Measurements from ENCODE around the gene ARSJ. TPM values are rescaled to one million over a fixed set of nuclear protein-coding genes. Genes with fewer than 3 reads are reported as not detected.

The ARSJ gene
- total and polyA plus RNA-seq, 2 of the 8 experiments (the other 6 are each of a cell fraction or from before 2014, with no cell fraction given), result 1.4 to 6.3 TPM

GRCh38 chr4:113967687-113968086, 11.8 kb downstream of the ARSJ start (continued):
- TF ChIP-seq KDM1A (IDR thresholded peaks at IDR 0.05; ENCODE audit: borderline replicate concordance, low read length), result no peak
- no peak for TF ChIP-seq BRCA1 (IDR thresholded peaks at IDR 0.05; ENCODE audit: low read depth, low read length)
- no peak for TF ChIP-seq CEBPB (IDR thresholded peaks at IDR 0.05; ENCODE audit: low read depth, low read length)
- TF ChIP-seq POU5F1 (IDR thresholded peaks at IDR 0.05; ENCODE audit: low read depth, low read length), result no peak
- no peak for TF ChIP-seq SP2 (IDR thresholded peaks at IDR 0.05; ENCODE audit: low read length)
- no peak for TF ChIP-seq CBX8 (IDR thresholded peaks at IDR 0.05; ENCODE audit: borderline replicate concordance, low read depth, low read length)
- TF ChIP-seq RFX5 (IDR thresholded peaks at IDR 0.05; ENCODE audit: borderline replicate concordance, low read depth, low read length), result no peak
- TF ChIP-seq SAP30 (IDR thresholded peaks at IDR 0.05; ENCODE audit: insufficient read depth, insufficient replicate concordance, low read length), result no peak

Data from H1 (cell line).